Left colon (tissue), 2 donors: Measurements from ENCODE around the gene VGLL4. TPM values are rescaled to one million over a fixed set of nuclear protein-coding genes. Genes with fewer than 3 reads are reported as not detected.

Experiments used
- ATAC-seq: fragments of 200-7000 bp; cut with Tn5 transposase; one replicate; pipeline ENCODE4 v1.9.1; 2020; ENCODE audit warnings: mild to moderate bottlenecking, moderate library complexity
- DNase-seq, 2 donors: peaks; one replicate each; pipeline ENCODE4 v3.0.0-alpha.2; 2020
- intact Hi-C, 2 donors: fragments of 100-400 bp; cut with DNase I in 1 of 2; cut with micrococcal nuclease in 1 of 2; formaldehyde crosslinking; loops; one replicate each; pipeline versions ENCODE4 v1.11.2 to v1.14.0; 2022; cut with DNase I, micrococcal nuclease
- total RNA-seq, 2 donors: library from RNA; stranded (reverse); fragmentation: NEBNext Ultra II Directional; extraction: Animal tissue kit (Norgen Biotek cat#: 25700); gene quantifications; one replicate each; pipeline ENCODE4 v1.2.1, GENCODE V29; 2021
- donor health status: DM: no; HTN: no; CAD: no.
- donor health status: DM: yes; HTN: yes; CAD: no.

VGLL4 gene
- total RNA-seq, 2 donors from 2014 or later: 52.7 to 53.4 TPM

- intact Hi-C loops: no loop called here
- ATAC-seq: no peak
- DNase-seq: peak in 1 of 2 donors; percentile 18
These were observed 94.1 kb downstream of the VGLL4 start for GRCh38 chr3:11549580-11550140.

DNA sequence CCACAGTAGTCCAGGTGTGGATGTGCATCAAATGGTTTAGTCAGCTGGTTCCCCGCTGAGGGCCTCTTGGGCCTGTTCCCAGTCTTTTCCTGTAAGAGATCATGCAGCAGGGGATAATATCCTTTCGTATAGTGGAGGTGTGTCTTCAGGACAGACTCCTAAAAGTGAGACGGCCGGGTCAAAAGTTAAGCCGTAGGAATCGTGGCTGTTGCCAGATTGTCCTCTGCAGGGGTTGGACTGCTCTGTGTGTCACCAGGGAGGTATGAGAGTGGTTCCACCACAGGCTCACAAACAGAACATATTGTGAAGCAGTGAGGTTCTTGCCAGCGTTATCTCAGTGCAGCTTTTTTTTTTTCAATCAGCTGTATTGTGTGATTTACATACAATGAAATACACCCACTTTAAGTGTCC, 95.0 kb downstream of the VGLL4 start:
- ATAC-seq (peak; percentile 68), DNase-seq (peak in 1 of 2 donors; percentile 37)
- intact Hi-C loops: no loop called here

- DNase-seq: no peak
- no peak for ATAC-seq
- intact Hi-C loops: no loop called here
These were observed 96.2 kb downstream of the VGLL4 start for GRCh38 chr3:11547498-11547897.

DNA sequence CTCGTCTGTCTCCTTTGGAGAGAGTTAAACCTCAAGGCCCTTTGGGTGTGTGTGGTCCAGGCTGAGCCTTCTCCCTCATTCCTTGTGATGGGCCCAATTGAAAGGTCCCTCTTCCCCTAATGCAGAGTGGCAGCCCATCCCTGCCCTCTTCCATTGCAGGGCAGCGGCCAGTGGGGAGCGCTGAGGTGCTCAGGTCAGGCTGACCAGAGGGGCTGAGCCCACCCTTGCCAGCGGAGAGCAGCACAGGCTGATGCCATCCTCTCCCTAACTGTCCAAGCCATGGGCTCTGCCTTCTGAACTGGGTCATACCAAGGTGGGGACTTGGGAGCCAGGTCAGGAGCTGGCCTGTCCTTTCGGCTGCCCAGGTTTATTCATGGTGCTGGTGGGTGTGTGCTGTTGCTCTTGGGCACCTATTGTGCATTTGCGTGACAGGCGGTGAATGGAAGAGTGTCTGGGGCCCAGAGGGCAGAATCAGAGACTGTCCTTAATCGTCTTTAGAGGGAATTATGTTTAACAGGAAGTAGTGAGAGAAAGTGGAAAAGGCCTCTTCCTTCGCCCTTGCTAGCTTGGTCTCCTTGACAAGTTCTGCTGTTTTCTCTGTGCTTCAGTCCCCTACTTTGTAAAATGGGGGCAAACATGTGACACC, 96.9 kb downstream of the VGLL4 start:
- ATAC-seq (no peak), DNase-seq (peak in 1 of 2 donors; percentile 10)
- intact Hi-C loops: no loop called here

DNA sequence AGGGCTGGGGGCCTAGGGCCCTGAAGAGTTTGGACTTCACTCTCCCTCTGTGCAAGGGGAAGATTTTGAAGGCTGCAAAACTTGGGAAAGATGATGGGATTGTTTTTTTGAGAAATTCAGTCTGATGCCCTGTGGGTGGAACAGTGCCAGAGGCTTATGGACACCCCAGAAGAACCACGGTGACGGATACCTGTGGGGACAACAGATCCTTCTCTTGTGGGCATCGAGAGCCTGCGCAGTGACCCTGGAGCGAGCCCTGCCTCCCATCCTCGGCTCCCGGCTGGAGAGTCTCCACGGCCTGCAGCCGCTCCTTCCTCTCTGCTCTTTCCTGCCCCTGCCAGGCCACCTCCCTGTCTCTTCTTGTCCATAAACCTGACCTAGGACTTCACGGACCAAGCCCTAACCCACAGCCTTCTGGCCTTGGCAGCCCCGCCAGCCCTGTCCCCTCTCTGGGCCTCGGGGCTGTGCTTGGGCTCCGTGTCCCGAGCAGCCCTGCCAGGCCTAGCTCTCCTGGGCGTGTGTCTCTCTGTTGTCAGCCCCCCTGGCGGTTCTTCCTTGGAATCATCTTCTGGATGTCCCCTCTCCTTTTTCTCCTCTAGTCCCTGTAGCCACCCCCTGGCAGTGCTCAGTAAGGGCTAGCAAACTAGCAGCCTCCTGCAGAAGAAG, 98.4 kb downstream of the VGLL4 start:
- DNase-seq: peak in 1 of 2 donors; percentile 14
- ATAC-seq: no peak
- intact Hi-C loops: no loop called here

- ATAC-seq: no peak
- peak in 1 of 2 donors; percentile 19 for DNase-seq
- intact Hi-C loops: no loop called here
These were observed 99.1 kb downstream of the VGLL4 start for GRCh38 chr3:11544412-11545181.

GRCh38 chr3:11543948-11544387, 99.7 kb downstream of the VGLL4 start:
- no peak for DNase-seq
- intact Hi-C loops: no loop called here
- ATAC-seq: no peak

GRCh38 chr3:11543141-11543947, 100.4 kb downstream of the VGLL4 start:
- intact Hi-C loops: no loop called here
- ATAC-seq (no peak), DNase-seq (no peak)

DNA sequence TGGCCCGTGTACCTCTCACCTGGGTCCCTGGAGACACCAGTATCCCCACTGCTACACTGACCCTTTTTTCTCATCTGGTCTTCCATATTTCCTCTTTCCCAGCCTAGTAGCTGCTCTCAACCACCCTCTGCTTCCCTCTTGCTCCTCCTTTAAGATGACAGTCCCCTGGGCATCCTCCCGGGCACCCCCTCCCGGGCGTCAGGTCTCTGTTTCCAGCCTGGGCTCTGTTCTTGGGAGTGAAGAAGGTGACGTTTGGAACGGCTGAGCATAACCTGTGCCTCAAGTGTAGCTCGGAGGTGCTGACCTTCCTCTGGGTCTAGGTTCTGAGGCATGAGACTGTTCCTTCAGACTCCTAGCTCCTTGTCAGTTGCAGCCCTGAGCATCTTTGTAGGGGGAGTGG, 101.2 kb downstream of the VGLL4 start:
- ATAC-seq: no peak
- no peak for DNase-seq
- intact Hi-C loops: no loop called here

DNA sequence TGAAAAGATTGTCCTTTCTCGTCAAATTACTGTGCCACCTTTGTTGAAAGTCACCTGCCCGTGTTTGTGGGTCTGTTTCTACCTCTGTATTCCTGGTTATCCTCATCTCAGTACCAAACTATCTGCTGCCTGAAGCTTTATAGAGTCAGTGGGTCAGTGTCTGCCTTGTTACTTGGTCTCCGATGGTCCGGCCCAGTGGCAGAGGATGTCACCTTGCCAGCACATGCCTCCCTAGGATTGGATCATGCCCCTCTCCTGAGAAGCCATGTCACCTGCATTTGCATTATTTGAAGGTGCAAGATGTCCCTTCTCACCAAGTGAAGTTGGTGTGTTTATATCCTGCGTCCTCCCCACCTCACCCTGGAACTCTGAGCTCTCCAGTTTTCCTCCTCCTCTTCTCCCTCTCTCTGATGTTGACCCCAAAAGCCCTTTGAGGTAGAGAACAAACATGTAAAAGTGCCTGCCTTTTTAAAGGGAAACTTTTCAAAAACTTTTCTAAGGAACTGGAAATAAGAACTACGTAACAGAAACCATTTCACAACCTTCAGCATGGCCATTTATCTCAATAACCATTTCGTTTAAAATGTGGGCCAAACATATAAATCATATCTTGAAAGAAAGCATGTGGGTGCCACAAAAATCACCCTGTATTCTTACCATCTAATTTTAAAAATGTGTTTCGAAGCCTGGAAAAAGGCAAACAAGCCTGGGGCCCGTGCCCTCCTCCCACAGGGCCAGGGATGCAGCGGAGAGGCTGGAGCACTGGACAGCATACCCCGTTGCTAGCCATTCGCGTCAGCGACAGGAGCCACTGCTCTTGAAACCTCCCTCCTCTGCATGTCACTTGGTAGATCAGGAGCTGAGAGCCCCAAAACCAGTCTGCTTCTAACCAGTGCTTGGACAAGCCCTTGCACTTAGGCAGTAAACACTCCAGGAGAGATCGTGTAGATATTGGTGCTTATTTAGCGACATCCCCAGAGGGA, 102.1 kb downstream of the VGLL4 start:
- ATAC-seq: no peak
- no peak for DNase-seq
- intact Hi-C loops: no loop called here

GRCh38 chr3:11539677-11540076, 104.0 kb downstream of the VGLL4 start:
- ATAC-seq (no peak), DNase-seq (no peak)
- intact Hi-C loops: no loop called here

DNA sequence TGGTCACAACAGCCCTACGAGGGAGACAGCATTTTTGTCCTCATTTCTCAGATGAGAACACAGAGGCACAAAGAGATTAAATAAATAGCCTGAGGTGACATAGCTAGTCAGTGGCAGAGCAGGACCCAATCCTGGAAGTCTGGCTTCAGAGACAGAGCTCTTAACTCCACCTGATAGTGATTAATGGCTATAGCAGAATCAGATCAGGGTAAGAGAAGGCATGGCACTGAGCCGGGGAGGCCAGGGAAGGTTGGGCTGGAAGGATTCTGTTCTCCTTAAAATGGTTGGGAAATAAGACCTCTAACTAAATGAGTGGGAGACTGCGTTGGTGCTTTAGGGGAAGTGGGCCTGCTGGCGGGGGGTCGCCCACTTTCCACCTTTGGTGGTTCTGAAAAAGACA, 104.5 kb downstream of the VGLL4 start:
- DNase-seq (no peak), ATAC-seq (no peak)
- intact Hi-C loops: no loop called here

- intact Hi-C loops: no loop called here
- ATAC-seq: no peak
These were observed 105.1 kb downstream of the VGLL4 start for GRCh38 chr3:11538581-11538980.

DNA sequence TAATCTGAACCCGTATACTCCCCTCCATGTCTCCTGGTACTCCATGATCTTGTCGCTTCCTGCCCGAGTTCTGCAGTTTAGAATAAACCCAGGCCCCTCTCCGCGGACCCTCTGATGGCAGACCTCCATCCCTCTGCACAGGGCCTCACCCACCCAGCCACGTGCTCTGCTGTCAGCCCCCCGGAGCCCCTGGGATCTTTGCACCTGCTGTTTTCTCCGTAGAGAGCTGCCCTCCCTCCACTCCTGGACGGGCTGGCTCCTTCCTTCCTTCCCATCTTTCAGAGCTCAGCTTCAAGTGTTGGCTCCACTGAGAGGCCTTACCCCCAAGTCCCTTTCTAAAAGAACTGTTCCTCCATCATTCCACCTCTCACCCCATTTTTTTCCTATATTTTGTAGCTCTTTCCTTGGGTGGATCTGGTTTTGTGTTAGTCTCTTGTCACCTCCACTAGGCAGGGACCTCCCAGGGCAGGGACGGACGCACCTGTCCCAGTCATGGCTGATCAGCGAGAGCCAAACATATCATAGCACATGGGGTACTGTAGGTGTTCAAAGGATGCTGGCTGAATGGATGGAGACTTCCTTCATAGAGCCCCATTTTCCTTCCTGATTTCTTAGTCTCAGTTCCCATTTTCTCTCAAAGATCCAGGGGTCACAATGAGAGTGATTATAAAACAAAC, 106.6 kb downstream of the VGLL4 start:
- intact Hi-C loops: no loop called here
- DNase-seq (no peak), ATAC-seq (no peak)

More at GRCh38 chr3:11538581-11538980, 105.1 kb downstream of the VGLL4 start:
- DNase-seq: no peak

GRCh38 chr3:11536132-11536935, 107.4 kb downstream of the VGLL4 start:
- ATAC-seq (no peak), DNase-seq (no peak)
- intact Hi-C loops: no loop called here

DNA sequence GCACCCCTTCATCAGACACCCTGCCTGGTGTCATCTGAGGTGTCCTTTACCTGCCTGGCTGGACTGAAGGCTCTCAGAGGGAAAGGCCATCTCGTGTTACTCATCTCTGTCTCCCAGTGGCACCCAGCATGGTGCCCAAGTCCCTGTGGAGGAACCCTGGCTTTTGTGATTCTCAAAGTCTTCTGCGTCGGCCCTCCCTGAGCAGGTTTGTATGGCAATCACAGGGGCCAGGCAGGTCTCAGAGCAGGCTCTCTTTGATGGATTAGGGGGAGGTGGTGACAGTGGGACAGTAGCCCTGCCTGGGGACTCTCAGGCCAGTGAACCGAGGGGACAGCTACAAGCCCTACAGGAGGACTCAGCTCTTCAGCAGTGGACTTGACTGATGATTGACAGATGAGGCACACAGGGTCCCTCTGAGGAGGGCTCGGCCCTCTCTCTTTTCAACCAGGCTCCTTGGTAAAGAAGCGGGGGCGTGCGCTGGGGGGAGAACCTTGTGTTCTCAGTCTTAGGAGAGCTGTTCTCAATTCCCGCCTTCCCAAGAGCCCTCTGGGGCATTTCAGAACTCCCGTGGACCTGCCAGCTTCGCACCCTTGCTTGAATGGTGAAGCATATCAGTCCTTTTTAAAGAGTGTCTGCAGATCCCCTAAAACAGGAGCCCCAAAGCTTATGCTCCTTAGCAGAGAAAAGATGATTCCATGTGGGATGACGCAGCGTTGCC, 108.3 kb downstream of the VGLL4 start:
- ATAC-seq: no peak
- DNase-seq: no peak

More for the DNA sequence above, 108.3 kb downstream of the VGLL4 start:
- intact Hi-C loops: no loop called here
